GM12878 (cell line): ENCODE results near the gene UBE3D. TPM values are rescaled to one million over a fixed set of nuclear protein-coding genes. Genes with fewer than 3 reads are reported as not detected.

ENCODE experiments used
- ATAC-seq: fragments of 200-7000 bp; cut with Tn5 transposase; 3 replicates; pipeline ENCODE4 v1.9.1; 2020; ENCODE audit warnings: mild to moderate bottlenecking, moderate library complexity
- BruUV-seq: library from RNA; stranded (reverse); fragments of 400-500 nt; replicated peaks from 2 replicates; lab custom pipeline; 2021; lab: Mats Ljungman, UMichigan
- CTCF ChIA-PET: fragments of 300-600 bp; sonication (Branson Sonifier 250); formaldehyde crosslinking; extraction: SDS; loops from one replicate; lab custom pipeline; 2021; ENCODE audit warnings: inconsistent platforms; lab: Yijun Ruan, JAX
- POLR2A ChIA-PET: fragments of 350-600 bp; formaldehyde crosslinking; extraction: SDS; loops from one replicate; lab custom pipeline; 2021; ENCODE audit warnings: inconsistent platforms; lab: Charles Lee
- RAD21 ChIA-PET: fragments of 300-600 bp; sonication (Branson Sonifier 250); formaldehyde crosslinking; loops from one replicate; lab custom pipeline; 2023; ENCODE audit warnings: antibody characterized with exemption; ENCODE audit not compliant: unreplicated experiment; lab: Charles Lee
- SMC1A ChIA-PET: fragments of 300-600 bp; sonication (Branson Sonifier 250); formaldehyde crosslinking; loops from one replicate; lab custom pipeline; 2023; ENCODE audit not compliant: unreplicated experiment, uncharacterized antibody; lab: Charles Lee
- DNase-seq: peaks from one replicate; pipeline ENCODE4 v3.0.0-alpha.2; 2011; ENCODE audit warnings: low read depth, low spot score
- FAIRE-seq: peaks from 3 replicates; lab custom pipeline; 2011; peaks lifted over from hg19 to GRCh38; lab: Jason Lieb, UNC
- H2AFZ ChIP-seq: 2 replicates; pipeline ENCODE4 v1.6.0; 2011; ENCODE audit warnings: low read depth, low read length, control low read depth; ENCODE audit not compliant: control insufficient read depth
- H3K27ac ChIP-seq: 2 replicates; pipeline ENCODE4 v1.5.1; 2011; ENCODE audit warnings: control low read depth; ENCODE audit not compliant: control insufficient read depth, insufficient read depth
- H3K27me3 ChIP-seq, 2 experiments: replicated peaks in 1 of 2; 2 replicates each; pipeline versions ENCODE4 v1.6.0 to v1.6.1; 2011; ENCODE audit warnings: low read length in 1 of 2; ENCODE audit not compliant: control insufficient read depth in 2 of 2, insufficient read depth in 2 of 2
- H3K36me3 ChIP-seq, 2 experiments: 2 replicates each; pipeline ENCODE4 v1.5.1; 2011; ENCODE audit warnings: low read length in 1 of 2; ENCODE audit not compliant: control insufficient read depth in 2 of 2, insufficient read depth in 2 of 2
- H3K4me1 ChIP-seq: 2 replicates; pipeline ENCODE4 v1.6.1; 2011; ENCODE audit warnings: mild to moderate bottlenecking, low read length, moderate library complexity, mixed read lengths; ENCODE audit not compliant: control insufficient read depth, insufficient read depth
- H3K4me2 ChIP-seq: 2 replicates; pipeline ENCODE4 v1.6.0; 2011; ENCODE audit warnings: control low read depth; ENCODE audit not compliant: control insufficient read depth, insufficient read depth
- H3K4me3 ChIP-seq: fragments of 200-600 bp; sonication (generic); 2 replicates; pipeline ENCODE4 v1.5.1; 2016
- H3K79me2 ChIP-seq: 2 replicates; pipeline ENCODE4 v1.6.0; 2011; ENCODE audit warnings: low read length; ENCODE audit not compliant: control insufficient read depth, insufficient read depth
- H3K9ac ChIP-seq: 2 replicates; pipeline ENCODE4 v1.8.0; 2011; ENCODE audit warnings: low read length, control low read depth, mixed read lengths; ENCODE audit not compliant: control insufficient read depth, insufficient read depth
- H3K9me3 ChIP-seq: replicated peaks from 3 replicates; pipeline ENCODE4 v1.5.1; 2011; ENCODE audit warnings: mild to moderate bottlenecking, low read length; ENCODE audit not compliant: control insufficient read depth, insufficient read depth
- H4K20me1 ChIP-seq: 2 replicates; pipeline ENCODE4 v1.6.0; 2011; ENCODE audit not compliant: control insufficient read depth, insufficient read depth
- CBFB ChIP-seq: IDR thresholded peaks from 2 replicates; pipeline ENCODE4 v1.6.1; 2016; ENCODE audit warnings: antibody characterized with exemption, low read depth
- HDGF ChIP-seq: fragments of 450-650 bp; IDR thresholded peaks from 2 replicates; pipeline ENCODE4 v1.6.1; 2016; ENCODE audit warnings: antibody characterized with exemption
- IRF4 ChIP-seq: IDR thresholded peaks from 2 replicates; pipeline ENCODE4 v1.6.1; 2011; ENCODE audit warnings: low read depth, low read length
- KAT2A ChIP-seq: conservative IDR thresholded peaks from 2 replicates; pipeline ENCODE4 v1.6.1; 2011; ENCODE audit warnings: low read depth, low read length; ENCODE audit not compliant: control insufficient read depth
- NBN ChIP-seq: fragments of 450-650 bp; IDR thresholded peaks from 2 replicates; pipeline ENCODE4 v1.6.1; 2016
- PAX8 ChIP-seq: fragments of 450-650 bp; IDR thresholded peaks from 2 replicates; pipeline ENCODE4 v1.6.1; 2017; ENCODE audit warnings: mild to moderate bottlenecking, moderate library complexity
- RFX5 ChIP-seq: IDR thresholded peaks from 2 replicates; pipeline ENCODE4 v1.6.1; 2011; ENCODE audit warnings: low read depth, low read length, improper control_type of control experiment
- SMAD1 ChIP-seq: fragments of 450-650 bp; IDR thresholded peaks from 2 replicates; pipeline ENCODE4 v1.6.1; 2018; ENCODE audit warnings: mild to moderate bottlenecking, low read depth; ENCODE audit not compliant: partially characterized antibody
- SUZ12 ChIP-seq: fragments of 200-600 bp; sonication (generic); IDR thresholded peaks from one replicate; pipeline ENCODE4 v1.6.1; 2018; ENCODE audit warnings: antibody characterized with exemption, mild to moderate bottlenecking; ENCODE audit not compliant: unreplicated experiment
- WGBS: methylation state at CpG from one replicate; pipeline ENCODE4 v1.1.6; 2016; ENCODE audit warnings: low lambda C conversion rate; ENCODE audit not compliant: insufficient replicate concordance, insufficient coverage; ENCODE audit errors: missing lambda C conversion rate; 5-methylcytosine and 5-hydroxymethylcytosine counted together
- in situ Hi-C: fragments of 300-500 bp; cut with MboI; formaldehyde crosslinking; loops from 9 replicates; pipeline ENCODE4 v1.14.3; 2018; ENCODE audit warnings: mixed read lengths
- intact Hi-C: fragments of 100-400 bp; cut with micrococcal nuclease; formaldehyde crosslinking; loops from one replicate; pipeline ENCODE4 v1.14.2; 2022; ENCODE audit not compliant: unreplicated experiment
- polyA plus RNA-seq, 11 experiments: library from polyadenylated mRNA; depleted of rRNA in 4 of 11; unstranded in 6 of 11; stranded (reverse) in 5 of 11; fragments of >200 nt; fragmentation: Nextera tagmentation in 4 of 11; fragmentation: Illumina TruSeq in 1 of 11; extraction: Ambion mirVana in 4 of 11; extraction: Trizol in 1 of 11; gene quantifications; 1 replicate in 1 of 11; 2 replicates in 10 of 11; pipeline versions ENCODE4 v1.2.1 to v1.2.3, GENCODE V29; 2011 to 2016; ENCODE audit warnings: inconsistent platforms in 2 of 11, missing spikeins in 2 of 11, low read depth in 1 of 11
- total RNA-seq, 4 experiments: library from RNA; depleted of rRNA in 3 of 4; stranded (reverse); fragments of >200 nt in 3 of 4; fragmentation: Illumina TruSeq in 1 of 4; extraction: Trizol in 1 of 4; gene quantifications; 2 replicates each; pipeline versions ENCODE4 v1.2.1 to v1.2.3, GENCODE V29; 2013 to 2021
- TF ChIP-seq, protein P1 (sequence below): IDR thresholded peaks from 2 replicates; pipeline ENCODE4 v1.6.1; 2012; ENCODE audit warnings: low read depth, low read length, improper control_type of control experiment
- TF ChIP-seq, protein P2 (sequence below): IDR thresholded peaks from 2 replicates; pipeline ENCODE4 v1.6.1; 2011; ENCODE audit warnings: low read depth, mild to moderate bottlenecking, low read length, moderate library complexity, borderline replicate concordance; ENCODE audit errors: extremely low read depth

Gene UBE3D
- total and polyA plus RNA-seq, 10 of the 15 experiments (the other 5 are each of a cell fraction or from before 2014, with no cell fraction given), result 4.3 to 9.0 (median 7.5) TPM

DNA sequence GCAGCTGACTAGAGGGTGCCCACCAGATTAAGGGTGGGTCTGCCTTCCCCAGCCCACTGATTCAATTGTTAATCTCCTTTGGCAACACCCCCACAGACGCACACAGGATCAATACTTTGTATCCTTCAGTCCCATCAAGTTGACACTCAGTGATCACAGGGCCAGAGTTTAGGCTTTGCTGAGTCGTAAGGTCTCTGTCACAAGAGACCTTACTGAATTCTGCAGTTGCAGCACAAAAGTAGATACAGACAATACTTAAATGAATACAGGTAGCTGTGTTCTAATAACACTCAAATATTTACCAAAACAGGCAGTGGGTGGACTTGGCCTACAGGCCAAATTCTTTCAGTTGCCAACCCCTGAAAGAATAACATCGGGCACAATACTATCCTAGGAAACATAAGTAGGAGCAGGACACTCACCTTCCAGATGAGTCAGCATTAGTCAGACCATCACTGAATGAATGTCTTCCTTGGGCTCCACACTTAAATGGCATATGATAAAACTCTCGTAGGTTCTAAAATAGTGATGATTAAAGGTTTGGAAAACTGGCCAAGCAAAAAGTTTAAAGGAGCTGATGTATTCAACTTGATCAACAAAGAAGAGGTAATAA is 190.0 kb downstream of the UBE3D start:
- WGBS, result 33% methylated on average over 4 of the region's 4 CpGs
- in situ Hi-C loops, result no loop called here
- Histone ChIP-seq H3K36me3 (no peaks in the 10 kb centered on the region), H3K9me3 (no peaks in the 10 kb centered on the region), H3K27ac (no peak overlapping the region), H3K4me3 (no peak overlapping the region), H3K4me1 (no peaks in the 10 kb centered on the region), H3K27me3 (no peaks in the 10 kb centered on the region), H3K9ac (no peak overlapping the region), H3K79me2 (no peaks in the 10 kb centered on the region), H2AFZ (no peak overlapping the region), H3K4me2 (no peak overlapping the region), H4K20me1 (no peaks in the 10 kb centered on the region)
- FAIRE-seq (no peak), DNase-seq (no peak), ATAC-seq (no peak)
- BruUV-seq, result no TSS peak
- ChIA-PET RAD21 (no interaction called here), SMC1A (no interaction called here), CTCF (no interaction called here), POLR2A (no interaction called here)
- intact Hi-C loops, result no loop called here
- TF ChIP-seq IRF4, result no peak
- no peak for TF ChIP-seq PAX8
- no peak for TF ChIP-seq SUZ12
- no peak for TF ChIP-seq CBFB
- TF ChIP-seq, protein P1, sequence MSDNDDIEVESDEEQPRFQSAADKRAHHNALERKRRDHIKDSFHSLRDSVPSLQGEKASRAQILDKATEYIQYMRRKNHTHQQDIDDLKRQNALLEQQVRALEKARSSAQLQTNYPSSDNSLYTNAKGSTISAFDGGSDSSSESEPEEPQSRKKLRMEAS, result no peak
- TF ChIP-seq NBN, result no peak
- TF ChIP-seq HDGF, result no peak
- TF ChIP-seq RFX5, result no peak
- TF ChIP-seq, protein P2, sequence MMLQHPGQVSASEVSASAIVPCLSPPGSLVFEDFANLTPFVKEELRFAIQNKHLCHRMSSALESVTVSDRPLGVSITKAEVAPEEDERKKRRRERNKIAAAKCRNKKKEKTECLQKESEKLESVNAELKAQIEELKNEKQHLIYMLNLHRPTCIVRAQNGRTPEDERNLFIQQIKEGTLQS, result no peak
- no peak for TF ChIP-seq KAT2A
- no peak for TF ChIP-seq SMAD1
